IPS-18a (cell line): ENCODE measurements around the gene ABCB11.

Experiments
- H3K27ac ChIP-seq: one replicate; pipeline ENCODE4 v1.5.1; 2013; ENCODE audit warnings: low read length
- H3K27me3 ChIP-seq: one replicate; pipeline ENCODE4 v1.6.1; 2013; ENCODE audit warnings: mild to moderate bottlenecking, low read length; ENCODE audit not compliant: control insufficient read depth, insufficient read depth
- H3K36me3 ChIP-seq: one replicate; pipeline ENCODE4 v1.6.1; 2013; ENCODE audit warnings: low read depth, low read length; ENCODE audit not compliant: control insufficient read depth
- H3K4me1 ChIP-seq: one replicate; pipeline ENCODE4 v1.6.1; 2013; ENCODE audit warnings: low read depth, low read length; ENCODE audit not compliant: control insufficient read depth
- H3K4me3 ChIP-seq: one replicate; pipeline ENCODE4 v1.5.1; 2013; ENCODE audit warnings: low read length
- H3K9ac ChIP-seq: one replicate; pipeline ENCODE4 v1.6.1; 2013; ENCODE audit warnings: mild to moderate bottlenecking, low read length, moderate library complexity
- H3K9me3 ChIP-seq: one replicate; pipeline ENCODE4 v1.6.1; 2013; ENCODE audit warnings: low read depth, low read length; ENCODE audit not compliant: control insufficient read depth

Gene ABCB11

GRCh38 chr2:168915441-168916330, 115.4 kb downstream of the ABCB11 start:
- Histone ChIP-seq H3K36me3 (no peaks in the 10 kb centered on the region), H3K9me3 (no peaks in the 10 kb centered on the region), H3K4me1 (peaks cover 14% of the 10 kb centered on the region), H3K9ac (no peak overlapping the region), H3K27me3 (no peaks in the 10 kb centered on the region), H3K4me3 (no peak overlapping the region), H3K27ac (no peak overlapping the region)

DNA sequence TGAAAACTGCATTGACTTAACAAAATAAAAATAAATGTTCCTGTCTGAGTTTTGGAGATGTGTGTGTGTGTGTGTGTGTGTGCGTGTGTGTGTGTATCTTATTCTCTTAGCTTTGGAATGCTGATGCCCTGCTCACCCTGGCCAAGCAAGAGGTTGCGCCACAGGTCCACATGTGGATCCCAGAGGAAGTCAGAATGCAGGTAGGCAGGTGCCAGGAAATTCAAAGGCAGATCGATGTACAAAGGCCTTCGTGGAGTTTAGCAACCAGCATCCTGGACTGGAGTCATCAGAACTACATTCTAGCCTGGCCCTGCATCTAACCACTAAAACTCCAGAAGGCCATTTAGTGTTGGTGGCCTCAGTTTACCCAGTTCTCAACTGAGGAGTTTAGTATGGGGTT, 117.6 kb downstream of the ABCB11 start:
- no peaks in the 10 kb centered on the region for H3K9me3 ChIP-seq
- no peak overlapping the region for H3K4me3 ChIP-seq
- H3K4me1 ChIP-seq, result peaks cover 23% of the 10 kb centered on the region
- no peak overlapping the region for H3K27ac ChIP-seq
- H3K36me3 ChIP-seq, result no peaks in the 10 kb centered on the region
- H3K9ac ChIP-seq, result no peak overlapping the region
- H3K27me3 ChIP-seq, result no peaks in the 10 kb centered on the region

GRCh38 chr2:168912901-168913369, 118.2 kb downstream of the ABCB11 start:
- H3K27me3 ChIP-seq, result no peaks in the 10 kb centered on the region
- H3K9ac ChIP-seq, result no peak overlapping the region
- H3K36me3 ChIP-seq, result no peaks in the 10 kb centered on the region
- H3K27ac ChIP-seq, result no peak overlapping the region
- no peak overlapping the region for H3K4me3 ChIP-seq
- H3K4me1 ChIP-seq, result peaks cover 27% of the 10 kb centered on the region
- no peaks in the 10 kb centered on the region for H3K9me3 ChIP-seq

DNA sequence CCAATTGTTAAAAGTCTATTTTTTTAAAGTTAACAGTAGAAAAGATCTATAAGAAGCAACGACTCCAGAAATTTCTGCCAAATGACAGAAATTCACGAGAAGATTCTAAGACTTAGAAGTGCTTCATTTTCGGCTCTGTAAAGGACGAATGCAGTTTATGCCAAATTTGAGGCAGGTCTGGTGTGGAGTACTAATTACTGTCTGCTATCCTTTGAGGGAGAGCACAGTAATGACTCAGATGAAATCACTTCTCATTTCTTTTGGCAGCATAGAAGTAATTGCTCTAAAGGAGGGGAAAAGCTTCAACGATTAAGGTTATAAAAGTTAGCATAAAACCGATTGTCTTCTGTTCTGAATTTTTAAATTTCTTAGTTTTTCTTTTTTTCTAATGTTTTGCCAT, 118.7 kb downstream of the ABCB11 start:
- no peak overlapping the region for H3K27ac ChIP-seq
- H3K4me1 ChIP-seq, result peaks cover 32% of the 10 kb centered on the region
- no peak overlapping the region for H3K4me3 ChIP-seq
- H3K36me3 ChIP-seq, result no peaks in the 10 kb centered on the region
- H3K9me3 ChIP-seq, result no peaks in the 10 kb centered on the region
- H3K27me3 ChIP-seq, result no peaks in the 10 kb centered on the region
- no peak overlapping the region for H3K9ac ChIP-seq

GRCh38 chr2:168910330-168910729, 120.8 kb downstream of the ABCB11 start:
- H3K27ac ChIP-seq, result no peak overlapping the region
- H3K4me3 ChIP-seq, result no peak overlapping the region
- H3K27me3 ChIP-seq, result no peaks in the 10 kb centered on the region
- H3K4me1 ChIP-seq, result peaks cover 43% of the 10 kb centered on the region
- no peaks in the 10 kb centered on the region for H3K36me3 ChIP-seq
- no peak overlapping the region for H3K9ac ChIP-seq
- no peaks in the 10 kb centered on the region for H3K9me3 ChIP-seq

DNA sequence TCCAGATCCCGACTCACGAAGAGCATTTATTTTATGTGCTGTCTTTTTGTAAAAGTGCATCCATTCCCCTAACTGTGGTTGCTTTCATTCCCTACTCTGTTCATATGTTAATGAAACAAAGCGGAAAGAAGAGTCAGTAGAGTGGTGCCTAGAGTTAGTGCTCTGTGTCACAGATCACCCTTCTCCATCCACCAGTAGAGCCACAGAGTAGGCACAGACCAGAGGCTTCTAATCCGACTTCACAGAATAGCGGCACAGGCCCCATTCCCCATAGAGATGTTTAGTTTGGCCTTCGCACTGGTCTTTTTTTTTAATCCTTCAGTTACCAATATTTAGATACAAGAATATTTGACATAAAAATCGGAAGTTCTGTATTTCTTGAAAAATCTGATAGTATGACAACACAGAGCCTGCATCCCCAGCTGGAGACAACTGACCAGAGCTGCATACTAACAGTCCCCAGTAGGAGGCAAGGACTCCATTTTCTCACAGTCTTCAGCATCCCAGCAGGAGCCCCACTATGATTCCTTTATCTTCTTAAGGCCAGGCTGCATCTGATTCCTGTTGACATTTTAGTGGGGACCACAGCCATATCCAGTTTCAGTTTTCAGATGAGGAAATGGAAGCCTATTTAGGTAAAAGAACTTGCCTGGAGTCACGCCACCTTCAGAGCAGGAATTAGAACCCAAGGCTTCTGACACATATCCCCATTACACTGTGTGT, 123.0 kb downstream of the ABCB11 start:
- no peak overlapping the region for H3K27ac ChIP-seq
- H3K4me3 ChIP-seq, result no peak overlapping the region
- no peaks in the 10 kb centered on the region for H3K27me3 ChIP-seq
- H3K36me3 ChIP-seq, result no peaks in the 10 kb centered on the region
- H3K9me3 ChIP-seq, result no peaks in the 10 kb centered on the region
- H3K4me1 ChIP-seq, result peaks cover 35% of the 10 kb centered on the region
- no peak overlapping the region for H3K9ac ChIP-seq

GRCh38 chr2:168904358-168904757, 126.8 kb downstream of the ABCB11 start:
- H3K36me3 ChIP-seq, result no peaks in the 10 kb centered on the region
- H3K9ac ChIP-seq, result no peak overlapping the region
- no peak overlapping the region for H3K4me3 ChIP-seq
- H3K9me3 ChIP-seq, result no peaks in the 10 kb centered on the region
- no peak overlapping the region for H3K27ac ChIP-seq
- no peaks in the 10 kb centered on the region for H3K27me3 ChIP-seq
- peaks cover 22% of the 10 kb centered on the region for H3K4me1 ChIP-seq

- no peaks in the 10 kb centered on the region for H3K36me3 ChIP-seq
- H3K4me1 ChIP-seq, result peaks cover 22% of the 10 kb centered on the region
- no peak overlapping the region for H3K9ac ChIP-seq
- H3K27me3 ChIP-seq, result no peaks in the 10 kb centered on the region
- H3K4me3 ChIP-seq, result no peak overlapping the region
- no peaks in the 10 kb centered on the region for H3K9me3 ChIP-seq
- no peak overlapping the region for H3K27ac ChIP-seq
These were observed 127.2 kb downstream of the ABCB11 start for GRCh38 chr2:168903888-168904287.

DNA sequence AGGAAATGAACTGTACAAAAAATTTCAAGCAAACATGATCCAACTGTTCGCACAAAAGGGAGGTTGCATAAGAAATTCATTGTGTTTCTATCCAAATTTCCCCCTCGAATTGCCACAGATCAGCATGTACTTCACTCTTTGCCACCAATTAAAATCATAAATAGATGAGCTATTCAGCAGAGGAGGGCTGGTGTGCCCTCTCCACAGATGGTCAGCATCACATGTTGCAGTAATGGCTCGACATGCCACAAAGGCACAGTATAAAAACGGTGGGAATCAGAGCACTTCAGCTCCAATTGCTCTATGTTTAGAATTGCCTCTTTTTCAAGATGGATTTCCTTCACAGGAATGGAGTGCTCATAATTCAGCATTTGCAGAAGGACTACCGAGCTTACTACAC, 130.1 kb downstream of the ABCB11 start, which contains the start of gene G6PC2:
Gene G6PC2, plus strand, starts transcription at position 289 of the 400 bp plus-strand sequence. Its CDS starts 41 bp downstream, at position 330.
- no peak within 1 kb of the TSS for H3K4me3 ChIP-seq

GRCh38 chr2:168897449-168897848, 133.7 kb downstream of the ABCB11 start:
- H3K9ac ChIP-seq, result no peak overlapping the region
- H3K4me1 ChIP-seq, result no peaks in the 10 kb centered on the region
- H3K27ac ChIP-seq, result no peak overlapping the region
- H3K9me3 ChIP-seq, result no peaks in the 10 kb centered on the region
- H3K27me3 ChIP-seq, result no peaks in the 10 kb centered on the region
- H3K36me3 ChIP-seq, result no peaks in the 10 kb centered on the region
- H3K4me3 ChIP-seq, result no peak overlapping the region

More for the DNA sequence above, 130.1 kb downstream of the ABCB11 start, which contains the start of gene G6PC2:
- H3K27ac ChIP-seq, result no peak within 1 kb of the TSS
- no peaks in the 10 kb centered on the region for H3K27me3 ChIP-seq
- no peak within 1 kb of the TSS for H3K9ac ChIP-seq
- no peaks in the 10 kb centered on the region for H3K36me3 ChIP-seq
- no peaks in the 10 kb centered on the region for H3K4me1 ChIP-seq
- no peaks in the 10 kb centered on the region for H3K9me3 ChIP-seq

DNA sequence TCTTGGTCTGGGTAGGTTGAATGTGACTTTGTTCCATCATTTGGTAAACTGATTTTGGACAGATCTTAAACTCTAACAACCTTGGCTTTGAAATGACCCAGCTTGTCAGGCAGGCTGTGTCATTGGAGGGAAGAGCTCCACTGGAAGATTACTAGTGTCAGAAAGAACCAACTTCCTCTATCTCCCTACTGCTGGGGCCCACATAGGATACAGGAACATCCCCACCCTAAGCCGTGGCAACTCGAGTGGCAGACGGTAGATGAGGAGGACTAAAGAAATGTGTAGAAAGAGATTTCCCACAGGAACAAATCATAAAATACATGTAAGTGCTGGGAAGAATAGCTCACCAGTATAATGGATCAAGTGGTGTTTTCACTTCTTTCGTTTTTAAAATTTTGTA, 134.3 kb downstream of the ABCB11 start:
- H3K27ac ChIP-seq, result no peak overlapping the region
- H3K4me1 ChIP-seq, result no peaks in the 10 kb centered on the region
- no peaks in the 10 kb centered on the region for H3K36me3 ChIP-seq
- no peaks in the 10 kb centered on the region for H3K9me3 ChIP-seq
- no peak overlapping the region for H3K4me3 ChIP-seq
- peaks cover 3% of the 10 kb centered on the region for H3K27me3 ChIP-seq
- H3K9ac ChIP-seq, result no peak overlapping the region
